Activated CD8-positive, alpha-beta memory T cell treated with anti-CD3 and anti-CD28 coated beads for 4 hours (primary cell): ENCODE results near the gene MRPL51.

Experiments
- DNase-seq, 2 donors: peaks; one replicate each; pipeline ENCODE4 v3.0.0-alpha.2; 2020; ENCODE audit warnings: low read depth in 2 of 2

MRPL51 gene

DNA sequence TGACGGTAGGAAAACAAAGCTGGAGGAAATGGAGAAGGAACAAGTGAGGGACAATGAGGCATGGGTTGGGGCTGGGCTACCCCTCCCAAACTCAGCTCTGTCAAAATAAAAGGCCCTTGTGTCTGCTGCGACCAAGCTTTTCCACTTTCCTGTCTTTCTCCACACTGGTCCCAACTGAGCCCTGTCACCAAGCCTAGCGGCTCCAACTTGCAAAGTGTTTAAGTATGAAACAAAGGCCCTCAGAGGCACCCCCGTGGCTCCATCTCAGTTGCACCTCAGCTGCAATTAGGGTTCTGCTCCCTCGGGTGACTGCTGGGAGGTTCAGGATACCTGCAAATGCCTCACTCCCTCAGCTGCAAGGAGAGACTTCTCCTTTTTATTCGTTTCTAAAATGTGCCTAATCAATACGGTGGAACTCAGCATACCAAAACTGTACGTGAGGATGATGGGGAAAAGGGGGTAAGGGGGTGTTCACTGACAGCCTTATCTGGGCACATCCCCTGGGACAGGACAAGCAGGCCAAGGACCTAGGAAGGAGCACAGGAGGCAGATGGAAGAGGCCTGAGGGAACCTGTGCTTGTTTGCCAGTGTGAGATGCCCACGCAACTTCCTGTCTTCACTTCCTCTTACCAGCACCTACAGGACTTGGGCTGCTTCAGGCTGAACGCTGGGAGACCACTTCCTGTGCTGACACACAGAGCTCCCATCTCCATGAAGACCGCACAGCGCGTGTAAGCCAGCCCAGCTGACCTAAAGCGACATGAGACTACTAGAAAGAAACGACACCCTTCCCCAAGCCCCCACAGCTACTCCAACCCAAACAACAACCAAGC, 31.4 kb downstream of the MRPL51 start:
- peak; percentile 56 to 76 for DNase-seq

DNA sequence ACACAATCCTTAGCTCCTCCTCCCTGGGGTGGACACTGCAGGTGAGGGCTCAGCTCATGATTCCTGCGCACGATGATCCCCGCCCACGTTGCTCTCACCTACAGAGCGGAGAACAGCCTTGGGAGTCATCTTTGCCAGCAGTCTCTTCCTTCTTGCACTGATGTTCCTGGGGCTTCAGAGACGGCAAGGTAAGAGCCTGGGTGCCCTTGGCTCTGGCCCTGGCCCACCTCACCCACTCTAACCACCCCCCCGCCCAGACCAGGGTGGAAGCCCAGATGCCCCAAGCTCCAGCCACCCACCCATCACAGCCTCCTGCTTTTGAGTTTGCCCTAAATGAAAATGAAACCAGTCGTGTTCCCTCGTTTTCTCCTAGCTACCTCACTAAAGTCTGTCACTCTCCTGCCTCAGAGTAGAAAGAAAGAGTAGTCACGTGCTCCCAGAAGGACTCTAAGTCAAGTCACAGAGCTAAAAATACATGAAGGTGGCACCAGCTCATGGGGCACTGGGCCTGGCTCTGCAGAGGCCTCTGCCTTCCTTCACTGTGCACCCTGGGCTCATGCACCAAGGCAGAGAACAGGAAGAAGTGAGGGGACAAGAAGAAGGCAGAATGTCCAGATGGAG, 32.2 kb downstream of the MRPL51 start:
- no peak for DNase-seq

DNA sequence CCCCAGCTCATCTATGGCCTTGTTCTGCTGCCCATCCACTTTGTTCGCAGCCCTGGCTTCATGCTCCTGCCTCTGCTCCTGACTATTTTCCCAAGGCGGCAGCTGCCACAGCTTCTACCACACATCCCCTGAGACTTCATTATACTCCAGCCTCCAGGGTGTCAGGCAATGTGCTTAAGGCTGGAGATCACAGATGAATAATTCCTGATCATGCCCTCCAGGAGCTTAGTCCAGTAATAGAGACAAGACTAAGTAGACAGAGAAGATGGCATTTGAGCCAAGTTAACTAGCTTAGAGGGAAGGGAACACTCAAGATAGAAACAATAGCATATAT, 34.1 kb downstream of the MRPL51 start:
- no peak for DNase-seq

DNA sequence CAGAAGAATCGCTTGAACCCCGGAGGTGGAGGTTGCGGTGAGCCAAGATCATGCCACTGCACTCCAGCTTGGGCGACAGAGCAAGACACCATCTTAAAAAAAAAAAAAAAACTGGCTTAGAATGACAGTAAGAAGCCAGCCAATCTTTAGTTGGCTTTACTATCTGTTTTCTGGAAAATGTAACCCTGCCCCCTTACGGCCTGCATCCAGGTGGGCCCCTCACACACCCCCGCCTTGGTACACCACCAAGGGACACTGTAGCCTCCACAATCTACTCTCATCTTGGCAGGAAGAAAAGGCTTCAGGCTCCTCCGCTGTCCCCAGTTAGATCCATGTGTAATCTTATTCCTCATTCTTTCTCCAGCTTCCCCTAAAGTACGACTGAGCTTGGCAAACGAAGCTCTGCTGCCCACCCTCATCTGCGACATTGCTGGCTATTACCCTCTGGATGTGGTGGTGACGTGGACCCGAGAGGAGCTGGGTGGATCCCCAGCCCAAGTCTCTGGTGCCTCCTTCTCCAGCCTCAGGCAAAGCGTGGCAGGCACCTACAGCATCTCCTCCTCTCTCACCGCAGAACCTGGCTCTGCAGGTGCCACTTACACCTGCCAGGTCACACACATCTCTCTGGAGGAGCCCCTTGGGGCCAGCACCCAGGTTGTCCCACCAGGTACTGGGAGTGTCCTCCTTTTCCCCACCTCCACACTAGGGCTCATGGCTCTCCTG, 34.6 kb downstream of the MRPL51 start:
- DNase-seq: no peak

DNA sequence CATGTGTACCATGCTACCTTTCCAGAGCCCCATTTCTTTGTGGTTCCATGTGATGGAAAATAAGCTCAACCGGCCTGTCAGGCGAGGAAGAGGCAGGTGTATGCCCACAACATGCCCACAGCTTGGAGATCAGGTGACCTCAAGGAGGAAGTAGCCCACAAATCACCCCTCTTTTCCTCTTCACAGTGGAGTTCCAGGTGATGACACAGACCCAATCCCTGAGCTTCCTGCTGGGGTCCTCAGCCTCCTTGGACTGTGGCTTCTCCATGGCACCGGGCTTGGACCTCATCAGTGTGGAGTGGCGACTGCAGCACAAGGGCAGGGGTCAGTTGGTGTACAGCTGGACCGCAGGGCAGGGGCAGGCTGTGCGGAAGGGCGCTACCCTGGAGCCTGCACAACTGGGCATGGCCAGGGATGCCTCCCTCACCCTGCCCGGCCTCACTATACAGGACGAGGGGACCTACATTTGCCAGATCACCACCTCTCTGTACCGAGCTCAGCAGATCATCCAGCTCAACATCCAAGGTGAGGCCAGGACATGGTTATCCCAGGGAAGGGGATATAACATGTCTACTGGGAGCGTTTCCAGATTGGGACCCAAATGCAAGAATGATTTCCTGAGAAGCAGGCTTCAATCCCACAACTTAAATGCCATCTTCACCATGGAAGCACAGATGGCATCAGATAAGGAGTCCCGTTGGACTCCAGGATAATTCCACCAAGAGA, 35.7 kb downstream of the MRPL51 start:
- DNase-seq: no peak

DNA sequence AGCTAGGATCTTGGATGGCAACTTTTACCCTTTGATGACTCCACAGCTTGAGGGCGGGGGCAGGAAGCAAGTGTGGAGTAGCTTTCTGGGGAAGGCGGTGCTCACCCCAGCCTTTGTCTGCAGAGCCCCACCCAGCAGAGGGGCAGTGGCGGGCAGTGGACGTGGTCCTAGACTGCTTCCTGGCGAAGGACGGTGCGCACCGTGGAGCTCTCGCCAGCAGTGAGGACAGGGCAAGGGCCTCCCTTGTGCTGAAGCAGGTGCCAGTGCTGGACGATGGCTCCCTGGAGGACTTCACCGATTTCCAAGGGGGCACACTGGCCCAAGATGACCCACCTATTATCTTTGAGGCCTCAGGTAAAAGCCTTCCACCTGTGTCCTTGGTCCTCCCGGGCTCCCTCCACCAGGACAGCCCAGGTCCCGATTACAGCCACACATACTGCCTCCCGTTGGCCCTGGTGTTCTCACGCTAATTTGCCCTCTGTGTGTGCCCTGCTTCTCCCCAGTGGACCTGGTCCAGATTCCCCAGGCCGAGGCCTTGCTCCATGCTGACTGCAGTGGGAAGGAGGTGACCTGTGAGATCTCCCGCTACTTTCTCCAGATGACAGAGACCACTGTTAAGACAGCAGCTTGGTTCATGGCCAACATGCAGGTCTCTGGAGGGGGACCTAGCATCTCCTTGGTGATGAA, 40.0 kb downstream of the MRPL51 start:
- no peak for DNase-seq

DNA sequence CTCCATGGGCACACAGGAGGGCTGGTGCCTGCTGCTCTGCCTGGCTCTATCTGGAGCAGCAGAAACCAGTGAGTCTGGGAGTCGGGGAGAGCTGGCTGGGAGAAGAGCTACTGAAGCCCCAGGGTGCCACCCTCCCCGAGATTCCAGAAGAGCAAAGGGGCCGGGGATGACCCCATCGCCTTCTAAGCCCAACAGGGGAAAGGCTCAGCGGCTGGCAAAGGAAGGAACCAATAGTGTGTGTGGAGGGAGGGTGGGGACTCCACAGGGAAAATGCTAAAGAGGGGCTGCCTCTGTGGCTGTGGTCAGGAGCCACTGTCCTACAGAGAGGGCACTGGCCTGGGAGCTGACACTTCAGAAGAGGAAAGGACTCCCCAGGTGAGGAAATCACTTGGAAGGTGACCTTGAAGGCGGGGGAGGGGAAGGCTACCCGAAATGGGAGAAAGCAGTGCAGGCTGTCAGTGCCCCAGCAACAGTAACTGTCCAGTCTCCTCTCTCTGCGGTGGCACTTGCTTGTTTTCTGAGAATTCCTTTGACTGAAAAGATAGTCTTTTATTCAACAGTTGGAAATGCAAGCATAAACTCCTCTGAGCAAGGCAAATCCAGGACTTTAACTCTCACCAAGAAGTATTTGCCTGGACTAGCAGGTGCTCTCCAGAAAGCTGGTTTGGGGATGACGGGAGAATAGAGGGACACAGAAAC, 40.7 kb downstream of the MRPL51 start:
- no peak for DNase-seq

DNA sequence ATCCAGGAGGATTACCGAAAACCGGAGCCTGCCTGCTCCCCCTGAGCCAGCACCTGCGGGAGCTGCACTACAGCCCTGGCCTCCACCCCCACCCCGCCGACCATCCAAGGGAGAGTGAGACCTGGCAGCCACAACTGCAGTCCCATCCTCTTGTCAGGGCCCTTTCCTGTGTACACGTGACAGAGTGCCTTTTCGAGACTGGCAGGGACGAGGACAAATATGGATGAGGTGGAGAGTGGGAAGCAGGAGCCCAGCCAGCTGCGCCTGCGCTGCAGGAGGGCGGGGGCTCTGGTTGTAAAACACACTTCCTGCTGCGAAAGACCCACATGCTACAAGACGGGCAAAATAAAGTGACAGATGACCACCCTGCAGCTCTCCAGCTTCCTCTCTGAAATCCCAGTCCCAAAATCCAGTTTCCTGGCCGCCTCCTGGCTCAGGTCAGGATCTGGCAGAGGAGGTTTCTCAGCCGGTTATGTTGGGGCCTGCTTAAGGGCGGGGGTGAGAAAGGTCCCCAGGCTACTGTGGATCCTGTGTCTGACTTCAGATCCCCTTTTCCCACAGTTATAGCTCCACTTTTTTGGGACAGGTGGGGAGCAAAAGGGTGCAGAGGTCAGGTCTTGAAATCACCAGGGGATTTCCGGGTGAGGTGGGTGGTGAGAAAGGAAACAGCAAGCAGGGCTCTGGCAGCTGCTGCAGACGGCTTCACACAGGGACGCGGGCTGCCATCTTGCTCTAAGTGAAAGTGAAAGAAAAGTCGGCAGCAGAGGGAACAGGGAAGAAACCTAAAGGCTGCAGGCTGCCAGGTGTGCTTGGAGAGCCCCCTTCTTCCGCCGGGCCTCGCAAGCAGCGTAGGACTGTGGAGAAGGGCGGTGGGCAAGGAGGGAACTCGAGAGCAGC, 41.5 kb downstream of the MRPL51 start, which contains the start of gene TAPBPL:
Gene TAPBPL, plus strand, starts transcription at position 695 of the 897 bp plus-strand sequence. CDS start 207 bp downstream, outside the sequence.
- peak; percentile 52 to 69 for DNase-seq

DNA sequence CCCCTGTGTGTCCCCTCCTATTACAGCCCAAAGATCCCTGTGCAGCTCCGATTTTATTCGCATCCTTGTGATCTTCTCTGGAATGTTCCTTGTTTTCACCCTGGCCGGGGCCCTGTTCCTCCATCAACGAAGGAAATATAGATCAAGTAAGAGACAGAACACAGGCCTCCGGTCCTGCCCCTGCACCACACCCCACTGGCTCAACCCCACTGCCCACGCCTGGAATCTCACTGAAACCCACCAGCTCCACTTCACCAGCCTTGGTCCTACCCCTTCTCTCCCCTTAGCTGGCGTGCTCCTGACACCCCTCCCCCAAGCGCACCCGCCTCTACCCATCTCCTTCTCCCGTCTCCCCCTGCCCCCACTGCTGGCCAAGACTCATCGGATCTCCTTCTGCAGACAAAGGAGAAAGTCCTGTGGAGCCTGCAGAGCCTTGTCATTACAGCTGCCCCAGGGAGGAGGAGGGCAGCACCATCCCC, 42.2 kb downstream of the MRPL51 start:
- DNase-seq: no peak

DNA sequence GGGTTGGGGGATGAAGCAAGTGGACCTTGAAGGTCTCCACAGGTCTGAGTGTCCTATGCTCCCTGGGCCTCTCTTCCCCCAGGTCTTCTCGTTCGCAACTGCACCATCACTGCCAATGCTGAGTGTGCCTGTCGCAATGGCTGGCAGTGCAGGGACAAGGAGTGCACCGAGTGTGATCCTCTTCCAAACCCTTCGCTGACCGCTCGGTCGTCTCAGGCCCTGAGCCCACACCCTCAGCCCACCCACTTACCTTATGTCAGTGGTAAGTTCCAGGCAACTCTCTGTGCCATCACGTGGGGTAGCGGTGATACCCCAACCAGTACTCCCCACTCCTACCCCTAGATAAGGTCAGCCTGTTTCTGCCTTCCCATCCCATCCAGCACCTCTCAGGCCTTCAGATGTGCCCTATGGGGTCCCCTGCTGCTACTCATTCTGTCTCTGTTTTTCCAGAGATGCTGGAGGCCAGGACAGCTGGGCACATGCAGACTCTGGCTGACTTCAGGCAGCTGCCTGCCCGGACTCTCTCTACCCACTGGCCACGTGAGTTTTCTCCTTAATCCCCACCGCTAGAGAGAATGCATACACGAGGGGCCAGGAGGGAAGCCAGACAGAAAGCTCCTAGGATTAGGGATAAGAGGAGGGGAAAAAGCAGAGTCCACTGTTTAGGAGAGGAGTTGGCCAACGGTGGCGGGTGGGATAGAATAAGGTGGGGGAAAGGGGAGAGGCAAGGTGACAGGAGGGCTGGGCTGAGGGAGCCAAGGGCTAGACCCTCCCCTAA, 42.8 kb downstream of the MRPL51 start:
- no peak for DNase-seq

DNA sequence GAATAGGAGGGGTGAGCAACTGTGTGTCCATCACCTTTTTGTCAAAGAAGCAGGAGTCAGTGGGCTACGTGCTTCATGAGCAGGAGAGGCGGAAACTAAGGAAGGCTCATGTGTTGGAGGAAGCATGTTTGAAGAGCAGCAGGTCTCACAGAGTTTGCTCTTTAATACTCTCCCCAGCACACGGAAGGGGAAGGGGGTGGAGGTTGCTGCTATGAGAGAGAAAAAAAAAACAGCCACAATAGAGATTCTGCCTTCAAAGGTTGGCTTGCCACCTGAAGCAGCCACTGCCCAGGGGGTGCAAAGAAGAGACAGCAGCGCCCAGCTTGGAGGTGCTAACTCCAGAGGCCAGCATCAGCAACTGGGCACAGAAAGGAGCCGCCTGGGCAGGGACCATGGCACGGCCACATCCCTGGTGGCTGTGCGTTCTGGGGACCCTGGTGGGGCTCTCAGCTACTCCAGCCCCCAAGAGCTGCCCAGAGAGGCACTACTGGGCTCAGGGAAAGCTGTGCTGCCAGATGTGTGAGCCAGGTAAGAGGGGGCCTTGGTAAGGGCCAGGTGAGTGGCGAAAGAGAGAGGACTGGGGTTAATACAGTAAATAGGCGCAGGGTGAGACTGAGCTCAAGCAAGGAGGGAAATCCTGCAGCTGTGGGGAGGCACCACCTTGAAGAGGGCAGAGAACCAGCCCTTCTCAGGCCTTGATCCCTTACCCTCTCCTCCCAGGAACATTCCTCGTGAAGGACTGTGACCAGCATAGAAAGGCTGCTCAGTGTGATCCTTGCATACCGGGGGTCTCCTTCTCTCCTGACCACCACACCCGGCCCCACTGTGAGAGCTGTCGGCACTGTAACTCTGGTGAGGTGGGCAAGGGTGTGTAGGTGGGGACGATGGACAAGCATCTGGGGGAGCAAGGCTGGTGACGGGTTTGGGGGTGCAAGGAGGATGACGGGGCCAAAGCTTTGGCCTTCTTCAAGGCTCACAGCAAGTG, 48.1 kb downstream of the MRPL51 start, which contains the start of gene CD27:
Gene CD27, plus strand, starts transcription at position 252 of the 985 bp plus-strand sequence. Its CDS starts 141 bp downstream, at position 393.
- no peak for DNase-seq

DNA sequence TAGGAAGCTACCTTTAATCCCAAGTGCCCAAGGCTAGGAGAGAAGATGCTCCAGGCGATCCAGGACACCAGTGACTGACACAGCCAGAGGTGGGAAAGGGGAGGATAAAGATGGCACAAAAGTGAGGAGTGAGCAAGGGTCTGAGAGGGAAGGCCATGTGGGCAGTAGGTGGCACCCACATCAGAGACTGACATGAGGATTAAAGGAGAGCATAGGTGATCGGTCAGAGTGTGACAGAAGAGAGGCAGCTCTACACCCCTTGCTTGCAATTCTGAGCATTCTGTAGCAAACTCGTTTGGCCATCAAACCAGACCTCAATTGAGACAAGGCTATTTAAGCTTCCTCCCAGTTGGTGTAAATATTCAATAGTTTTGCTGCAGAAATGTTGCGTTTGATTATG, 49.0 kb downstream of the MRPL51 start:
- DNase-seq: no peak

DNA sequence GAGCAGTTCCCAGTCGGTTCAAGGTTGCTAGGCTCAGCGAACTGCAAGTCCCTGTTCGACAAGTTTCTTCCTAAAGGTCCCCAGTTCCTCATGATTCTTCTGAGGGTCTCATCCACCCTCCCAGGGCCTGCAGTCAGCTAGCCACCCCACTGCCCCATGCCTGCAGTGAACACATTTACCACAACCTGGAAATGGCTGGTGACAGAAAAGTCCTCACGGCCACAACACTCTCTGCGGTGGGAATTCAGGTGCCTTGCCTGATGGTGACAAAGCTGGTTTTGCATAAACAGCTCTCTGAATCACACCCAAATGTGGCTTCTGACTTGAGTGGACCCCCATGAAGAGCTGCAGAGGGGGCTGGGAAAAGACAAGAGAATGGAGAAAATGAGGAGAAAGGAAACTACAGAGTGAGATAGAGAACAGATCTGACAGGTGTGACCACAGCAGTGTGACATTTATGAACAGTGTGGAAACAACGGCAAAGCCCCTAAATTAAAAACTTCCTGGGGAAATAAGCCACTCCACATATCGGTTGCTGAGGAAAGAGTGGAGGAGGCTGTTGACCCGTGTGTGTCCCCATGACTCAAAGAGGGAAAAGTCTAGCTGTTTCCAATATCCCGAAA, 49.6 kb downstream of the MRPL51 start:
- DNase-seq: no peak

DNA sequence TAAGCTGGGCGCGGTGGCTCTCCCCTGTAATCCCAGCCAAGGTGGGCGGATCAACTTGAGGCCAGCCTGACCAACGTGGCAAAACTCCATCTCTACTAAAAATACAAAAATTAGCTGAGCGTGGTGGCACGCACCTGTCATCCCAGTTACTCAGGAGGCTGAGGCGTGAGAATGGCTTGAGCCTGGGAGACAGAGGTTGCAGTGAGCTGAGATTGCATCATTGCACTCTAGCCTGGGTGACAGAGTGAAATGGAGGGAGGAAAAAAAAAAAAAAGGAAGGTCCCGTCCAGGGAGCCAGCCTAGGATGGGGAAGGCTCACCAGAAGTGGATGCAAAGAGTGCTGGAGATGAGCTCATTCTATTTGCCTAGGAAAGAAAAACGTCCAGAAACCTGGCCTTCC, 50.2 kb downstream of the MRPL51 start:
- DNase-seq: no peak
